ENCODE results near the gene SEC61B. TPM values are rescaled to one million over a fixed set of nuclear protein-coding genes. Genes with fewer than 3 reads are reported as not detected.

Gene SEC61B
- total RNA-seq, 2 experiments from 2014 or later = 161 to 166 TPM

GRCh38 chr9:99261923-99262322, 39.8 kb downstream of the SEC61B start:
- no peak overlapping the region for H3K27ac Mint-ChIP-seq
- intact Hi-C loops (cut with micrococcal nuclease) = no loop called here
- H3K36me3 Mint-ChIP-seq = no peaks in the 10 kb centered on the region
- CTCF ChIA-PET = no interaction called here
- H3K9me3 Mint-ChIP-seq = no peaks in the 10 kb centered on the region
- DNase-seq = no peak
- POLR2A ChIA-PET = no interaction called here
- no peak overlapping the region for H3K4me3 Mint-ChIP-seq
- H3K27me3 Mint-ChIP-seq = no peaks in the 10 kb centered on the region
- H3K4me1 Mint-ChIP-seq (ENCODE audit: low read depth) = peaks cover 24% of the 10 kb centered on the region

- POLR2A ChIA-PET = no interaction called here
- CTCF ChIA-PET = no interaction called here
These were observed 40.9 kb downstream of the SEC61B start for GRCh38 chr9:99262949-99263418.

GRCh38 chr9:99264070-99264680, 42.1 kb downstream of the SEC61B start:
- no peaks in the 10 kb centered on the region for H3K27me3 Mint-ChIP-seq
- peaks cover 28% of the 10 kb centered on the region for H3K4me1 Mint-ChIP-seq (ENCODE audit: low read depth)
- H3K9me3 Mint-ChIP-seq = no peaks in the 10 kb centered on the region
- peak; percentile 61 for DNase-seq
- H3K27ac Mint-ChIP-seq = no peak overlapping the region
- CTCF ChIA-PET = no interaction called here
- POLR2A ChIA-PET = no interaction called here
- H3K4me3 Mint-ChIP-seq = no peak overlapping the region
- intact Hi-C loops (cut with micrococcal nuclease) = no loop called here
- no peaks in the 10 kb centered on the region for H3K36me3 Mint-ChIP-seq

More at GRCh38 chr9:99262949-99263418, 40.9 kb downstream of the SEC61B start:
- no peak for DNase-seq
- Mint-ChIP-seq H3K9me3 (no peaks in the 10 kb centered on the region), H3K36me3 (no peaks in the 10 kb centered on the region), H3K4me1 (ENCODE audit: low read depth) (peaks cover 28% of the 10 kb centered on the region), H3K27ac (no peak overlapping the region), H3K27me3 (no peaks in the 10 kb centered on the region), H3K4me3 (no peak overlapping the region)
- intact Hi-C loops (cut with micrococcal nuclease) = no loop called here

GRCh38 chr9:99265691-99266090, 43.6 kb downstream of the SEC61B start:
- Mint-ChIP-seq H3K4me3 (no peak overlapping the region), H3K9me3 (no peaks in the 10 kb centered on the region), H3K27ac (no peak overlapping the region), H3K36me3 (no peaks in the 10 kb centered on the region), H3K27me3 (peaks cover 3% of the 10 kb centered on the region), H3K4me1 (ENCODE audit: low read depth) (peaks cover 22% of the 10 kb centered on the region)
- ChIA-PET POLR2A (interaction anchor here (1.3 kb wide), 1 partner anchor 12 kb away, joined by 5 read pairs; no protein-coding TSS in a partner anchor), CTCF (interaction anchor here (0.6 to 2.0 kb wide), 12 partner anchors 23 to 1059 kb away, joined by 3 to 12 read pairs (median 3); no protein-coding TSS in a partner anchor)
- DNase-seq = no peak
- intact Hi-C loops (cut with micrococcal nuclease) = loop anchor here (1.0 to 2.0 kb wide), 4 partner anchors 12 to 951 kb away; no protein-coding TSS in a partner anchor

GRCh38 chr9:99266255-99267023, 44.4 kb downstream of the SEC61B start:
- peaks cover 22% of the 10 kb centered on the region for H3K4me1 Mint-ChIP-seq (ENCODE audit: low read depth)
- ChIA-PET CTCF (interaction anchor here (0.6 to 2.0 kb wide), 9 partner anchors 33 to 1058 kb away, joined by 3 to 12 read pairs (median 3); no protein-coding TSS in a partner anchor), POLR2A (interaction anchor here (1.3 kb wide), 1 partner anchor 12 kb away, joined by 5 read pairs; no protein-coding TSS in a partner anchor)

GRCh38 chr9:99269416-99269815, 47.3 kb downstream of the SEC61B start:
- Mint-ChIP-seq H3K27ac (no peak overlapping the region), H3K4me1 (ENCODE audit: low read depth) (peaks cover 17% of the 10 kb centered on the region), H3K27me3 (peaks cover 3% of the 10 kb centered on the region), H3K36me3 (no peaks in the 10 kb centered on the region), H3K9me3 (no peaks in the 10 kb centered on the region), H3K4me3 (no peak overlapping the region)
- no peak for DNase-seq
- ChIA-PET POLR2A (no interaction called here), CTCF (no interaction called here)
- intact Hi-C loops (cut with micrococcal nuclease) = no loop called here

More at GRCh38 chr9:99266255-99267023, 44.4 kb downstream of the SEC61B start:
- H3K27ac Mint-ChIP-seq = no peak overlapping the region
- H3K36me3 Mint-ChIP-seq = no peaks in the 10 kb centered on the region
- peaks cover 3% of the 10 kb centered on the region for H3K27me3 Mint-ChIP-seq
- H3K4me3 Mint-ChIP-seq = no peak overlapping the region
- peak; percentile 78 for DNase-seq
- no peaks in the 10 kb centered on the region for H3K9me3 Mint-ChIP-seq
- intact Hi-C loops (cut with micrococcal nuclease) = loop anchor here (1.0 to 2.0 kb wide), 4 partner anchors 13 to 950 kb away; no protein-coding TSS in a partner anchor

GRCh38 chr9:99270491-99270890, 48.4 kb downstream of the SEC61B start:
- Mint-ChIP-seq H3K27ac (no peak overlapping the region), H3K27me3 (peaks cover 3% of the 10 kb centered on the region), H3K4me3 (no peak overlapping the region), H3K36me3 (no peaks in the 10 kb centered on the region), H3K9me3 (no peaks in the 10 kb centered on the region), H3K4me1 (ENCODE audit: low read depth) (peaks cover 15% of the 10 kb centered on the region)
- ChIA-PET POLR2A (no interaction called here), CTCF (no interaction called here)
- intact Hi-C loops (cut with micrococcal nuclease) = no loop called here
- no peak for DNase-seq

GRCh38 chr9:99272836-99273235, 50.8 kb downstream of the SEC61B start:
- intact Hi-C loops (cut with micrococcal nuclease) = no loop called here
- CTCF ChIA-PET = no interaction called here
- Mint-ChIP-seq H3K36me3 (no peaks in the 10 kb centered on the region), H3K4me1 (ENCODE audit: low read depth) (no peaks in the 10 kb centered on the region), H3K27ac (no peak overlapping the region), H3K9me3 (no peaks in the 10 kb centered on the region), H3K27me3 (peaks cover 6% of the 10 kb centered on the region), H3K4me3 (no peak overlapping the region)
- no peak for DNase-seq
- POLR2A ChIA-PET = no interaction called here

- ChIA-PET CTCF (no interaction called here), POLR2A (no interaction called here)
- intact Hi-C loops (cut with micrococcal nuclease) = no loop called here
- no peaks in the 10 kb centered on the region for H3K36me3 Mint-ChIP-seq
- H3K4me1 Mint-ChIP-seq (ENCODE audit: low read depth) = no peaks in the 10 kb centered on the region
- no peak for DNase-seq
- H3K9me3 Mint-ChIP-seq = no peaks in the 10 kb centered on the region
- H3K27ac Mint-ChIP-seq = no peak overlapping the region
- H3K4me3 Mint-ChIP-seq = no peak overlapping the region
- peaks cover 6% of the 10 kb centered on the region for H3K27me3 Mint-ChIP-seq
These were observed 51.9 kb downstream of the SEC61B start for GRCh38 chr9:99274016-99274415.

- no peak for DNase-seq
- POLR2A ChIA-PET = no interaction called here
- Mint-ChIP-seq H3K27me3 (peaks cover 6% of the 10 kb centered on the region), H3K36me3 (no peaks in the 10 kb centered on the region), H3K9me3 (no peaks in the 10 kb centered on the region), H3K4me3 (no peak overlapping the region), H3K27ac (no peak overlapping the region), H3K4me1 (ENCODE audit: low read depth) (no peaks in the 10 kb centered on the region)
- CTCF ChIA-PET = no interaction called here
- intact Hi-C loops (cut with micrococcal nuclease) = no loop called here
These were observed 52.4 kb downstream of the SEC61B start for GRCh38 chr9:99274495-99274894.

Measured in activated CD4-positive, alpha-beta memory T cell treated with anti-CD3 and anti-CD28 coated beads for 36 hours (primary cell).